SK-N-MC (cell line): ENCODE results near the gene LCORL.

Experiments
- EZH2 ChIP-seq: fragments of 200-600 bp; sonication (generic); IDR thresholded peaks from one replicate; pipeline ENCODE4 v1.6.1; 2017; ENCODE audit warnings: antibody characterized with exemption
- POLR2AphosphoS5 ChIP-seq: IDR thresholded peaks from 2 replicates; pipeline ENCODE4 v1.6.1; 2012; ENCODE audit warnings: mild to moderate bottlenecking, low read depth, low read length, borderline replicate concordance

- TF ChIP-seq EZH2, result no peak
- TF ChIP-seq POLR2AphosphoS5, result no peak
Observed at GRCh38 chr4:18020145-18020670, 1.3 kb downstream of the LCORL start.
